Neuronal stem cell (in vitro differentiated cells): ENCODE measurements around the gene FARS2.
"Not testable (repeated sequence)": the region's sequence is repeated elsewhere in the genome, so short reads cannot be mapped to it uniquely, and the experiment has no call there.

Experiments
- DNase-seq: peaks from one replicate; pipeline ENCODE4 v3.0.0-alpha.2; 2013; ENCODE audit warnings: low spot score
- H2AFZ ChIP-seq: one replicate; pipeline ENCODE4 v1.6.1; 2013; ENCODE audit warnings: mild to moderate bottlenecking, low read length, inconsistent platforms
- H2AK5ac ChIP-seq: 2 replicates; pipeline ENCODE4 v1.6.1; 2013; ENCODE audit warnings: low read depth, mild to moderate bottlenecking, inconsistent platforms, low read length, moderate library complexity, mixed read lengths
- H2BK120ac ChIP-seq: 2 replicates; pipeline ENCODE4 v1.6.1; 2013; ENCODE audit warnings: low read depth, mild to moderate bottlenecking, inconsistent platforms, low read length, moderate library complexity, mixed read lengths
- H2BK12ac ChIP-seq: one replicate; pipeline ENCODE4 v1.6.1; 2013; ENCODE audit warnings: low read length, inconsistent platforms
- H2BK15ac ChIP-seq: 2 replicates; pipeline ENCODE4 v1.6.1; 2013; ENCODE audit warnings: mild to moderate bottlenecking, low read length, inconsistent platforms, mixed read lengths
- H2BK5ac ChIP-seq: one replicate; pipeline ENCODE4 v1.6.1; 2013; ENCODE audit warnings: inconsistent platforms, mild to moderate bottlenecking, low read length, moderate library complexity
- H3K14ac ChIP-seq: one replicate; pipeline ENCODE4 v1.6.1; 2013; ENCODE audit warnings: low read length, inconsistent platforms
- H3K18ac ChIP-seq: 2 replicates; pipeline ENCODE4 v1.6.1; 2013; ENCODE audit warnings: low read length, inconsistent platforms
- H3K23ac ChIP-seq: 2 replicates; pipeline ENCODE4 v1.6.1; 2013; ENCODE audit warnings: low read depth, mild to moderate bottlenecking, mixed read lengths, low read length, inconsistent platforms; ENCODE audit not compliant: poor library complexity
- H3K27ac ChIP-seq: replicated peaks from 3 replicates; pipeline ENCODE4 v1.5.1; 2013; ENCODE audit warnings: low read length, inconsistent platforms
- H3K27me3 ChIP-seq, 3 experiments: 2 replicates each; pipeline ENCODE4 v1.6.1; 2013; ENCODE audit warnings: low read length in 3 of 3, mild to moderate bottlenecking in 2 of 3, inconsistent platforms in 1 of 3, low read depth in 1 of 3, mixed read lengths in 1 of 3, moderate library complexity in 1 of 3; ENCODE audit not compliant: control insufficient read depth in 3 of 3, insufficient read depth in 3 of 3
- H3K36me3 ChIP-seq, 2 donors: replicated peaks in 1 of 2; 2 replicates each; pipeline ENCODE4 v1.6.1; 2013; ENCODE audit warnings: low read length in 2 of 2; ENCODE audit not compliant: control insufficient read depth in 2 of 2, insufficient read depth in 2 of 2
- H3K4ac ChIP-seq: 2 replicates; pipeline ENCODE4 v1.6.1; 2013; ENCODE audit warnings: inconsistent platforms, mild to moderate bottlenecking, low read length, moderate library complexity
- H3K4me1 ChIP-seq, 2 donors: 1 replicate in 1 of 2; 2 replicates in 1 of 2; pipeline ENCODE4 v1.6.1; 2013; ENCODE audit warnings: low read length in 2 of 2, low read depth in 1 of 2; ENCODE audit not compliant: control insufficient read depth in 2 of 2, insufficient read depth in 1 of 2
- H3K4me2 ChIP-seq: one replicate; pipeline ENCODE4 v1.6.1; 2013; ENCODE audit warnings: mild to moderate bottlenecking, low read length, inconsistent platforms; ENCODE audit not compliant: insufficient read depth, poor library complexity, severe bottlenecking
- H3K4me3 ChIP-seq, 2 donors: 2 replicates each; pipeline ENCODE4 v1.5.1; 2013; ENCODE audit warnings: low read length in 2 of 2, mild to moderate bottlenecking in 2 of 2, inconsistent platforms in 1 of 2, moderate library complexity in 1 of 2
- H3K79me1 ChIP-seq: one replicate; pipeline ENCODE4 v1.6.1; 2013; ENCODE audit warnings: low read depth, mild to moderate bottlenecking, inconsistent platforms, low read length, moderate library complexity
- H3K9ac ChIP-seq: one replicate; pipeline ENCODE4 v1.6.1; 2013; ENCODE audit warnings: mild to moderate bottlenecking, low read depth, low read length, inconsistent platforms; ENCODE audit not compliant: poor library complexity
- H3K9me3 ChIP-seq, 2 donors: replicated peaks in 1 of 2; 2 replicates each; pipeline versions ENCODE3 to v1.6.1; 2013; ENCODE audit warnings: low read length in 2 of 2, mild to moderate bottlenecking in 2 of 2, inconsistent platforms in 1 of 2, low read depth in 1 of 2, mixed read lengths in 1 of 2, moderate library complexity in 1 of 2; ENCODE audit not compliant: control insufficient read depth in 2 of 2, insufficient read depth in 1 of 2
- H4K8ac ChIP-seq: one replicate; pipeline ENCODE4 v1.6.1; 2013; ENCODE audit warnings: low read depth, mild to moderate bottlenecking, inconsistent platforms, low read length, moderate library complexity
- H4K91ac ChIP-seq: one replicate; pipeline ENCODE4 v1.6.1; 2013; ENCODE audit warnings: low read length, low read depth, mild to moderate bottlenecking, inconsistent platforms; ENCODE audit not compliant: poor library complexity
- WGBS, 2 donors: extraction: QIAGEN DNeasy Blood & Tissue Kit; methylation state at CpG; one replicate each; pipeline ENCODE4 v1.1.7; 2013; ENCODE audit warnings: missing lambda C conversion rate in 2 of 2, mixed read lengths in 1 of 2; ENCODE audit not compliant: insufficient read length in 2 of 2, insufficient replicate concordance in 1 of 2; ENCODE audit errors: extremely low coverage in 2 of 2; 5-methylcytosine and 5-hydroxymethylcytosine counted together

The FARS2 gene

DNA sequence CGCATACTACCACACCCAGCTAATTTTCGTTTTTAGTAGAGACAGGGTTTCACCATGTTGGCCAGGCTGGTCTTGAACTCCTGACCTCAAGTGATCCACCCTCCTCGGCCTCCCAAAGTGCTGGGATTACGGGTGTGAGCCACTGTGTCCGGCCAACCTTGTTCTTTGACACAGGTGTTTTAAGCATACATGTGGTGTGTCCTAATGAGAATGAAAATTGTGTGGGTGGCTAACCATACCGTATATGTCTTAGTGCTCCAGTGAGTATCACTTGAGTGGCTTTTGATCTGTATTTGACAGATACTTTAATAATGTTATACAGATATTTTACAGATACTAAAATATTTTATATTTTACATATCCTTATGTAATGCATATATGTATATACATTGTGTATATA lies 395.4 kb downstream of the FARS2 start:
- not testable (repeated sequence) for H3K4ac ChIP-seq, H3K79me1 ChIP-seq, H2AK5ac ChIP-seq, H3K18ac ChIP-seq, H3K4me3 ChIP-seq, H3K4me2 ChIP-seq, H3K14ac ChIP-seq, H2BK12ac ChIP-seq, H2BK15ac ChIP-seq, H3K27ac ChIP-seq, H4K8ac ChIP-seq, H2BK120ac ChIP-seq, H3K9ac ChIP-seq, H3K9me3 ChIP-seq, H3K36me3 ChIP-seq, H3K23ac ChIP-seq, H4K91ac ChIP-seq, H3K4me1 ChIP-seq, DNase-seq, H2BK5ac ChIP-seq, H2AFZ ChIP-seq, H3K27me3 ChIP-seq
- no CpG with 5 or more reads among the region's 6 CpGs for WGBS, 2 donors

DNA sequence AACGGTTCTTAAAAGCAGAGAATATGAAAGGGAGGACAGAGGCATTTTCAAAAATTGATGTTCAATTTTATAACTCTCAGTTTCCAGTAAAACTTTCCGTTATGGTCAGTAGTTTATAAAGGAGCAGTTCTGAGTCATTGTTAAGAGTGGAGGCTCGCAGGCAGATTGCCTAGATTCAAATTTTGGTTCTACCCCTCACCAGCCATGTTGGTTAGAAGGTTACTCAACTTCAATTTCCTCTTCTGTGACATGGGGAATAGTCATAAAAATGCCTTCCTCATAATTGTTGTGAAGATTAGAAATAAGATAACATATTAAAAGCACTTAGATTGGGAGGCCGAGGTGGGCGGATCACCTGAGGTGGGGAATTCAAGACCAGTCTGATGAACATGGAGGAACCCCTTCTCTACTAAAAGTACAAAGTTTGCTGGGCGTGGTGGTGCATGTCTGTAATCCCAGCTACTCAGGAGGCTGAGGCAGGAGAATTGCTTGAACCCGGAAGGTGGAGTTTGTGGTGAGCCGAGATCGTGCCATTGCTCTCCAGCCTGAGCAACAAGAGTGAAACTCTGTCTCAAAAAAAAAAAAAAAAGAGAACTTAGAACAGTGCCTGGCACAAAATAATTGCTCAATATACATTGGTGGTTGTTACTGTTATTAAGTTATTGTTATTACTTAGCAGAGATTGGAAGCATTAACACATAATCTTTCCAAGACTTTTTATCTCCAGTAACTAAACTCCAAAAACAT lies 396.5 kb downstream of the FARS2 start:
- H3K9ac ChIP-seq, result no peak overlapping the region
- no peak overlapping the region for H3K4me3 ChIP-seq
- H3K23ac ChIP-seq, result no peak overlapping the region
- H3K36me3 ChIP-seq, result no peaks in the 10 kb centered on the region
- no peaks in the 10 kb centered on the region for H3K79me1 ChIP-seq
- peaks cover 2 to 3% of the 10 kb centered on the region in 2 donors for H3K4me1 ChIP-seq
- H3K27ac ChIP-seq, result no peak overlapping the region
- H2AK5ac ChIP-seq, result no peak overlapping the region
- no peak overlapping the region for H3K18ac ChIP-seq
- no peak overlapping the region for H2BK120ac ChIP-seq
- H2BK15ac ChIP-seq, result no peak overlapping the region
- H3K27me3 ChIP-seq, result no peaks in the 10 kb centered on the region
- H4K91ac ChIP-seq, result no peak overlapping the region
- no peak for DNase-seq
- no peak overlapping the region for H3K14ac ChIP-seq
- no CpG with 5 or more reads among the region's 9 CpGs for WGBS, 2 donors
- no peak overlapping the region for H3K4me2 ChIP-seq
- no peak overlapping the region for H3K4ac ChIP-seq
- no peak overlapping the region for H2BK5ac ChIP-seq
- H2AFZ ChIP-seq, result no peak overlapping the region
- H3K9me3 ChIP-seq, result no peaks in the 10 kb centered on the region
- no peak overlapping the region for H4K8ac ChIP-seq
- H2BK12ac ChIP-seq, result no peak overlapping the region

DNA sequence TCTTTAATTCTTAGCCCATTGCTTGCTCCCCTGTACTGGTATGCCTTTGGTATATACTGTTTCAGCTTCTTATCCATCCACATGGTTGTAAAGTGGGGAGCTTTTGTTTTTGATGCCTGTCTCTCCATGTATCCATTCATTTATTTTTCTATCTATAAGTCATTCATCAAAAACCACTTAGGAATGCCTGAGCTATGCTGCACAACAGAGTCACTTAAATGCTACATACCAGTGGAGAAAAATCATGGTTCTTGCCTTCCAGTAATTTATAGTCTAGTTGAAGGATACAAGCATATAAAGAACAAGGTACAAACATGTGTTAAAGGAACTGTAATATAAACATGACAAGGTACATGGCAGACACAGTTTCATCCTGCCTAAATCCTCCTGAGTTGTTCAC lies 398.2 kb downstream of the FARS2 start:
- Histone ChIP-seq H2BK12ac (no peak overlapping the region), H2BK120ac (no peak overlapping the region), H3K9ac (no peak overlapping the region), H2AFZ (no peak overlapping the region), H3K23ac (no peak overlapping the region), H2AK5ac (no peak overlapping the region), H3K18ac (no peak overlapping the region), H3K4me3 (no peak overlapping the region), H3K14ac (no peak overlapping the region), H4K91ac (no peak overlapping the region), H3K9me3 (no peaks in the 10 kb centered on the region), H2BK15ac (no peak overlapping the region), H3K79me1 (no peaks in the 10 kb centered on the region), H2BK5ac (no peak overlapping the region), H4K8ac (no peak overlapping the region), H3K27ac (no peak overlapping the region), H3K27me3 (no peaks in the 10 kb centered on the region), H3K4me1 (peaks cover 2 to 3% of the 10 kb centered on the region in 2 donors), H3K36me3 (no peaks in the 10 kb centered on the region), H3K4ac (no peak overlapping the region), H3K4me2 (no peak overlapping the region)
- no peak for DNase-seq

DNA sequence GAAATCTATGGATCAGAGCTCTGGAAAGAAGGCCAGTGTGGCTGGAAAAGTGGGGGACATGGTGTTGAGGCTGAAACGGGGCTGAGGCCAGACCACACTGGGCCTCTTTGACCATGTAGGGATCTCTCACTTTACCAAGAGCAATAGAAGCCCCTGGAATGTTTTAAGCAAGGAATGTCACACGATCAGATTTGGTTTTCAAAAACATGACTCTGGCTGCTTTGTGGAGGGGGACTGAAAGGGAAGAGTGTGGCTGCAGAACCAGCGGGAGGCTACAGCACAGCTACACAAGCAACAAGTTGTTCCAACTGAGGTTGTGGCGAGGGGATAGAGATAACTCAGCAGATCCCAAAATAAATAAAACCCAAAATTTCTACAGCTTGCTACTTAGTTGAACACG lies 399.5 kb downstream of the FARS2 start:
- Histone ChIP-seq H3K9me3 (no peaks in the 10 kb centered on the region), H3K4me2 (no peak overlapping the region), H2BK120ac (no peak overlapping the region), H2BK15ac (no peak overlapping the region), H3K36me3 (no peaks in the 10 kb centered on the region), H2BK12ac (no peak overlapping the region), H2AFZ (no peak overlapping the region), H3K27me3 (no peaks in the 10 kb centered on the region), H3K4me1 (peaks cover 3 to 5% of the 10 kb centered on the region in 2 donors), H3K4ac (no peak overlapping the region), H3K9ac (no peak overlapping the region), H3K18ac (no peak overlapping the region), H4K91ac (no peak overlapping the region), H3K27ac (no peak overlapping the region), H3K14ac (no peak overlapping the region), H2BK5ac (no peak overlapping the region), H2AK5ac (no peak overlapping the region), H3K4me3 (no peak overlapping the region), H3K79me1 (no peaks in the 10 kb centered on the region), H4K8ac (no peak overlapping the region), H3K23ac (no peak overlapping the region)
- no peak for DNase-seq
- no CpG with 5 or more reads among the region's 5 CpGs for WGBS, 2 donors
